Activated CD8-positive, alpha-beta memory T cell treated with anti-CD3 and anti-CD28 coated beads, Interleukin-2, amount 50 U/mL, for 24 hours (primary cell): Measurements from ENCODE around the gene PRRX1.

Source experiments
- DNase-seq: peaks from one replicate; pipeline ENCODE4 v3.0.0-alpha.2; 2020; ENCODE audit errors: extremely low read depth

Gene PRRX1

DNA sequence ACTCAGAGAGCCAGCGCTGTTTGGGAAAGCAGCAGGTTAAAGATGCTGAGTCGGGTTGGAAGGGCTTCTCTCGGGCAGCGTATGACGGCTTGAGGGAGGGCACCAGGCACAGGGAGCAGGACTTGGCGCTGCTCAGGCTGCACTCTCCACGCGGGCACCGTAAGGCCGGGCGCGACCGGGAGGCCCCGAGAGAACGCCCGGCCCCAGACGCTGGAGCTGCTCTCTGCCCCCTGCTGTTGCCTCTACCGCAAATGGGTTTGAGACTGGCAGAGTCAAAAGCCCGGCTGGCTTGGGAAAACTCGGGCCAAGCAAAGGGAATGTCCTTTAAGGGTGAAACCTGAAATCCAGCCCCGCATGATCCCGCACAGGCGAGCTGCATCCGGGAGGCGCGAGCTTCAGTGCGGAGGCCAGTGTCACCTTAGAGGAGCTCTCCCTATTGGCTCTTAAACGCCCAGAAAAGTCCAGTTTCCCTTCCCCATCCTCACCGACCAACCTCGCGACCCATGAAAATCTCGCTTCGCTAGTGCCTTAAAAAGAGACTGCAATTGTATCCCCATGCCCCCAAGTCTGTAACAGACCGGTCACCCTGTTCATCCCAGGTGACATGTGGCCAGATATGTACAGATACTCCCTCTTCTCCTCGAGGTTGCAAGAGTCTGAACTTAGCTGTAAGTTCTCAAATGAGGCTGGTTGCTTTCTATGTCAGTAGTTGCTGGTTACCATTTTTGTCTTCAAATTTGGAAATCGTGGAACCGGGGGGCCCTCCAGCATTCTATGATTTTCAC is 1.1 kb downstream of the PRRX1 start:
- DNase-seq = no peak

DNA sequence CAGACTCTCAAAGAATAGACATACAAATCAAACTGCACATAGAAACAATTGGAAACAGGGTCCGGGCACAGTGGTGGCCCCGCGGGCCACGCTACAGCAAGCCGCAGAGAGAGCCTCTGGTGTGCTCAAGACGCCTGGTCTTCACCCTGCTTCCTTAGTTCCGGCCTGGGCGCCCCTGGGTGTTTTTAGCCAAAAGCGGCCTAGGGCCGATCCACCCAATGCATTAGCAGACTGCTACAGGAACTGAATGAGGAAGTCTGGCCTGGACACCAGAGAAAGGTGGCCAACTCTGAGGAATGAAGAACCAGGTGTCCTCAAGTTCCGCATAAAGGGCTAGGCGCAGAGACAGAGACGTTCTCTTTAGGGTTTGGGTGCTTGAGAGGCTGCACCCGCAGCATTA is 1.7 kb downstream of the PRRX1 start:
- no peak for DNase-seq

DNA sequence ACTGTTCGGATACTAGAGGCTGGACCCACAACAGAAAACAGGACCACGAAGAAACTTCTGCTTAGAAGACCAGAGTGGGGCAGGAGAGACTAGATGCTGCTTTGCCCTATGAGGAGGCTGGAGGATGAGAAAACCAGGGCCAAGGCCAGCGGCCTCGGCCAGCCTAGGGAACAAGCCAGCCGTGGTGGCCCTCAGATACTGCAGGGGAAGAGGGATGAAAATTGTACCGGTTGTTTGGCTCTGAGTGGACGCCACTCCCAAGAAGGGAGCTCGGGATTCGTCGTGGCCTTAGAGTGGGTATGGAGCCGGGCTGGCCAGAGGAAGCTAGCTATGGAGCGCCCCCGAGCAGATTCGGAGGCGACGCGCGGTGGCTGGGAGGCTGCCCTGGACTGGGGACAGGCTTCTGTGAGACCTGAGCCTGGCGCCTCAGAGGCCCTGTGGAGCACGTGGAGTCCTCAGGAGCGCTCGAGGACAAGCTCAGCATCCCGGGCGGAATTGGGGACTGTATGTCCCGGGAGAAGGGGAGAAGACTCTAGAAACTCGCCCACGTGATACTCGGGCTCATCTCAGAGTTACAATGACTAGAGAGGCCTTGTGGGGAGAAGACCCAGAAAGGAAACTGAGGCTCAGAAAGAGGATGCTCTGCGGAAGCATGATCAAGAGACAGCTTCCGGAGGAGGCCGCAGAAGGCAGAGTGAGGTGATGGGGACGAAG is 2.8 kb downstream of the PRRX1 start:
- no peak for DNase-seq

DNA sequence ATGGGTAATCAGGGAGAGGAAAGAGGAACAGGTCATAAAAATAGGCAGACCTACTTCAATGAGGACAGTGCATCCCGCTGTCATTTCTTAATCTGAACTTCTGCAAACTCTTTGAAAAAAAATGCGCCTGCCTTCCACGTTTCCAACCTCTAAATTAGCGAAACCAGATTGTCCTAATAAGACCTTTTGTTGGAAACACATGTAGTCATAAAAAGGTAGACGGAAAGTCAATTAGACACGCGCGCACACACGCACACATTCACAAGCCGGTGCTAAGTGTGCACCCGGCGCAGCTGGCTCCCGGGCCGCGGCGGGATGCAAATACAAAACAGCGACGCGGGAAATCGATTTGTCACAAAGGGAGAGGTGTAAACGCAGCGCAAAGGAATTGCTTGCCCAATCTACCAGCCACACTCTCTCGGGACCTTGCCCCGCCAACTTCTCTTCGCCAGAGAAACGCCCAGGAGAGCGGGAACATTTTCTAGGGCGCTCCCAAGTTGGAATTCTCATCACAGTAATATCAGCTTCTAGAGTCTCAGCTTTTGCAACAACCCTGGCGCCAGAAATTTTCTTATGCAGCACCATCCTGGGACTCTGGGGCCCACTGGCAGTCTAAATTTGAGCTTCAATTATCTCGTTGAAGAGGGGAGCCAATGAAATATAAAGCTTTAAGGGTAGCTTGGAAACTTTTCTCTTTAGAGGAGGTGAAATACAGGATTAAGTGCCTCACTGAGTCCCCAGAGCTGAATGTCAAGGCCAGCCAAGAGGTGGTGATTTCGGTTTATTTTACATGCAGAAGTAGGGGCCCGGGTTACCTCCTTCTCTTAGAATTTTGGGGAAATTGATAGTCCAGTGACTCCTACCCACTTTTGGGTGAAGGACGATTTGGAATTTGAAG is 4.5 kb downstream of the PRRX1 start:
- DNase-seq = no peak

DNA sequence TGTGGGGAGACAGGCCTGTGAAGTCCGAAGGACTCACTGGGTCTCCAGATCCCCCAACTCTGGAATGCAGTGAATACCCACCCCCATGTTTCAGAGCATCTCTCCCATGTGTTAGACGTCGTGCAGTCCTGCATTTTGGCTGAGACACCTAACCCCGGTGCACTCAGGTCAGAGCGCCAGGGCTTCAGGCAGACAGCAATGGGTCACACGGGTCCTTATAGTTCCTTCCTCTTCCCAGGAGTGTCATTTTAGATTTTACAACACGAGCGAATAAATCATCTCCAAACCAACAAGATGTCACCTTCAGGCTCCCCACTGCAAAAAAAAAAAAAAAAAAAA is 5.1 kb downstream of the PRRX1 start:
- DNase-seq = no peak

DNA sequence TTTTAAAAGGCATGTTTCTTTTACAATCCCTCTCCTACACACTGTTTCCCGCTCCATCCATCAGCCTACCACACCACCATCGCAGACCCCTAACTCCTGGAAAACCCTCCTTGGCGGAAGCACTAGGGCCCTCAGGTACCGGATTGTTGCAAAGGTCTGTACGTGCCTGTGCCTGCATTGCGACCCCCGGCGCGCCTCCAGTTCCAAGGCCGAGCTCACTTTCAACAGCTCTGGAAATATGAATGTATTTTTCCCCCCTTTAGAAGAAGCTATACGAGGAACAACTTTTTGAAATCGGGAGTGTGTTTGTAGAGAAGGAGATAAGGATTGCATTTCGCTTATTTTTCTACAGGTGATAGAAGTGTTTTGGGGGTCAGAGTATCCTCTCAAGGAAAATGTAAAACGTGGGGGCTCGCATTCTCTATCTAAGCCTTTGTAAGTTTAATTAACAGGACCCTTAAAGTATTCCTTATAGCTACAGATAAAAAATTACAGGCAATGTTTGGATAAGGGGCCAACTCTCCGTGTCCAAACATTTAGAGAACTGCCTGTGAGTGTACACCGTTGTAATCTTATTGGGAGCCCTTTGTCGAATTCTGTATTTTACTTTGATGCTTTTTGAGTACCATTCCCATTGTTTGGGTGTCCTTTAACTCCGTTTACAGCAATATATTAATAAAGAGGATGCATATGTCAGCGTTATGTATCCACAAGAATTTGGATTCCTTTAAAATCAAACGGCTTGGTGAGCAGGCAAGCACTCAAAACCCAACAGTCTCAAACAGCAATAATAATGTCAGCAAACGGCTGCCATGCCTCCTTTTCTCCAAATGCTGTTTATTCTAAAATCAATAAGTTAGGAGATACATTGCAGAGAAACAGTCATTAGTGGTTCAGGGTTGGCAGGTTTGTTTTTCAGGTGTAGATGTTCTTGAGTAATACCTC is 5.9 kb downstream of the PRRX1 start:
- DNase-seq = no peak

DNA sequence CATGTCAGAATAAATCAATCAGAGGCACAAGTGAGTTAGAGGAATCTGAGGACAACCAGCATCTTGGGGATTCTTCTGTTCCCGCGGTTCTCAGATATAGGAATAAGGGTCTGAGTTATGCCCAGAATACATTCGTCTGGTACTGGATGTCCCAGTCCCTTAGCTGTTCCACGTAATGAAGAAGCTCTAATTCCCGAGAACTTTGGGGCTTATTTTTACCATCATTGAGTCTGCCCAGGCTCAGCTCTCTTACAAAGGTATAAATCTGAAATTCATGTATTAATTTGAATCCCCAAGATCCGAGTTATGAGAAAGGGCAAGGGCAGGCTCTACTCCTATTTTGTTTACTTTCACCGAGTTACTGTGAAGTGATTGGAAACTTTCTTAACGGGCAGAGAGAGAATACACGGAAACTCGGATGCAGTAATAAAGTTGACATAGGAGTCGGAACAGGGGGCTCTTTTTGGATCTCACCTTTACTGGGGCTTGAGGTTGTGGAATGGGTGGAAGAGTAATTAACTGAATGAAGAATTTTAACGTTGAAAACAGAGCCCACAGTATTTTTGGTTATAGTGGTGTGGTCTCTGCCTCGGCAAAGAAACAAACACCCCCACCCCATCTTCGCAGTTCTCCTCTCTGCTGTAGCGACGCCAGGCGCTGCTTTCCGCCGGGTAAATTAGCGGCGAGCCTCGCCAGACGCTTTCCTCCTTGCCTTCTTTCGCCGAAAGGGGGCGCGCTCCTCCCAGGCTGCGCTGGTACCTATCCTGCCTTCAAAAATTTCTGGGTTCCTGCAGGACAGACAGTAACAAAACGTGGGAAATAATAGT is 7.1 kb downstream of the PRRX1 start:
- DNase-seq = no peak

DNA sequence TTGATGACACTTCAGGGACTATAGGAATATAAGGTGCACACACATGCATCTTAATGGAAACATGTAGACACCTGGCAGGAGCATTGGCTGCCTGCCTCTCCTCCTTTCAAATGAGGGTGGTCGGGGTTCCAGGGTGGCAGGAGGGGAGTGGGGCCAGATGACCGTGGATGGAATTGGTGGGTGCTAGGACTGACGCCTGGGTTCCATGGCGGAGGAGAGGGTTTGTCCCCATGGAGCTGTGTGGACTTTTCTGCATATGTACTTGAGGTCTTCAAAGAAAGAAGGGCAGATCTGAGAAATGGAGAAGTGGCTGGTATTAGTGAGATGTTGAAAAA is 7.7 kb downstream of the PRRX1 start:
- DNase-seq = no peak

DNA sequence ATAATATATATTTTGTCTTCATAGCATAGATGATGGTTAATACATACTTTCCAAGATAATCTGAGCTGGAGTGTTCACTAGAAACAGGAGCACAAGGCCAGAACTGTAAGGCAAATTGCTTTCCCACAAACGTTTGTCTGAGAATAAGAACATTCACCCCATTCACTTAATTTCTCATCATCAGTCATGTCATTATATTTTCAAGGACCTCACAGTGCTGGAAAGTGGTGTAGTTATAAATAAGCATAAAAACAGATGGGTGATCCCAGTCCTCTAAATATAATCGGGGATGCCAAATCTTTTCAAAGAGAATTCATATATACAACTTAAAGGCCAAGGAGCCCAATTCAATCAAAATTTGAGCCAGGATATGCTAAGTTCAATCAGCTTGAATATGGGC is 8.4 kb downstream of the PRRX1 start:
- no peak for DNase-seq

DNA sequence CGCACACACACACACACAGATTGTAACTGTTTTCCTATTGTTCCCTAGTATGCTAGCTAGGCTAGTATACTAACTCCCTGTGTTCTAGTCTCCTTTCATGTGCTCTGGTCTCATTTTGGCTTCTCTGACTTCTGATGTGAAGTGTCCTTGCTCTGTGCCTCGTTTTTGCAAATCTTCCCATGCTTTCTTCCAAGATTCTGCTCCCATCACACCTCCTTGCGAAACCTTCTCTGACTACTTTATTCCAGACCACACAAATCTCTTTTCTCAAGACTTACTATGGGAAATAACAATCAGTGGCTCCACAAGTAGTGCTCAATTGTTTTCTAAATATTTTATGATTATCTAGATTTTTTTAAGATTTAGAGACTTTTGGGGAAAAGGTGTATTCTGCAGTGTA is 10.3 kb downstream of the PRRX1 start:
- DNase-seq = no peak

DNA sequence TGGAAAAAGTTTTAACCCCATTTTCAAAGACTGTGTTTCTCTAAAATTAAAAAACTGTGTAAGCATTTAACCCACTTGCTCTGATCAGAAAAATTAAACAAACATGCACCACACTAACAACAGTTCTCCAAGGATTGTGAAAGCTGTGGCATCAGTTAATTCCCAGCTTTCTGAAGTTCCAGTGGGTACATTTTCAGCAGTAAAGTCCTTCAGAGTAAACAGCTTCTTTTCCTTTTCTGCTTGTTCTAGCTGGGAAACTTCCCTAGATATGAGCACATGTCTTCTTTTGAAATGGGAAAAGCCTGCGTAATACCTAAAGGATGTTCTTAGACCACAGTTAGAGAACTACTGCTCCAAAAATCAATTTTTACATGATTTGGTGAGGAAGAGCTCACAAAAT is 11.1 kb downstream of the PRRX1 start:
- DNase-seq = no peak

DNA sequence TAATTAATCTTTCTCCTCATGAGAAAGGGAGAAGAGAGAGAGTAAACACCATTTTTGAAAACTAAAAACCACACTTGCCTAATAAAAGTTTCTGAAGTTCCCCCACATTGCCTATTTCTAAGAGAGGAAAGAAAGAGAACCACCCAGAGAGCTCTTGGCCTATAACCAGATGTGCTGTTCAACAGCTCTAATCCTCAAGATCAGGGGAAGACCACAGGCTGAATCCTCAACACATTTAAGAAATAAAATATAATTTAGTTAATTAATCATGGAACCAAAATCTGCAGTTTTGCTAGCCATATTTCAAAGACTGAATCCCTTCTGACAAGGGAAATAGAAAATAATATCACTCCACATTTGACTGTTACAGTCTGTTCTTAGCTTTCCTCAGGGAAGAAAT is 11.9 kb downstream of the PRRX1 start:
- no peak for DNase-seq

DNA sequence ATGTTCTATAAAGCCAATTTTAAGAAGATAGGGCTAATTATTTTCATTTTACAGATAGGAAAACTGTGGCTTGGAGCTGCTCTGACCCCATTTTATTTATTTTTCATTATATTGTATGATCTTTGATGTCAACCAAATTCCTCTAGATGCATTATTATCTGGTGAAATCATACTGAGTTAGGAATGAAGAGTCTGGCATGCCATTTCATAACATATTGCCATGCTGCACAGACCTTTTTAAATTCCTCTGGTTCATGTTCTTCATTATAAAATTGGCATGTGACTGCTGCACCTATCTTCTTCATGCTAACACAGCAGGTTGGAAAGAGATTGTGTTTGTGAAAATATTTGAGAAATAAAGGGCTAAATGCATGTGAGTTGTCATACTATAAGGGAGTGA is 12.7 kb downstream of the PRRX1 start:
- DNase-seq = no peak

DNA sequence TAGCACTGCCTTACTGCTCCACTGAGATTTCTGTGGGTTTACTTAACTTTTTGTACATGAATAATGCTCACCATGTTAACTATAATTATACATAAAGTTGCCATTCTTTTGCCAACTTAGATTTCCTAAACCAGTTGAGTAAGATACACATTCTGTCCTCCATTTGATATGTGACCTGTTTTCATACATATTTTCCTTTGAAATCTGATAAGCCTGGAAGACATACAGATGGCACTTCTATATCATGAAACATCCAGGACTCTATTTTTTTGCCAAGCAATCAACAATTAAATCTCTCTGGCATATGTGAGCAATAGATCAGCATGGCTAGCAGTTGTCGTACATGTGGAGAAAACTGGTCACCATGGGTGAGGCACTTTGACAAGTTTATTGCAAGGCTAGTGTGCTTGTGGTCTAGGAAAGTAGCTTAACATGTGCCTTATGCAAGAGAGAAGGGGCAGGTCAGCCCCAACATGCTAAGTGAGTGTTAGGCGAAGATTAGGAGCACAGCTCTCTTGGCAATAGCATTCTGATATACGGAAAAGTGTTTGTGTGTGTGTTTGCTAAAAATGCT is 14.2 kb downstream of the PRRX1 start:
- no peak for DNase-seq

DNA sequence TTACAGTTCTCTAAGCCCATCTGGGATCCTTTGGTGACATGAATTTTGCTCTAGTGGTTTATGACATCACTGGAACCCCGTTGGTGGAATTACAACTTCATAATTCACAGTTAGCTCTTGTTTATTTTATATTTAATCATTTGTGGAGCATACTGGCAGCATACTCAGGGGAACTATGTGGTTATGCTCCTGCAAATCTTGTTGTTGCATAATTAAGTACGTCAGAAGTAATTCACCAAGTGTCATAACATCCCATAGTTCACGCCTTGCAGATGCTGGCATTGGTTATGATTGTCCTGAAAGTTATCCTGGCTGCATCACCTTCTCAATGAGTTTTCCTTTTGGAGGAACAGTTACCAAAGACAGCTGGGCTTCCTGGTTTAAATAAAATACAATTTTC is 16.5 kb downstream of the PRRX1 start:
- no peak for DNase-seq

DNA sequence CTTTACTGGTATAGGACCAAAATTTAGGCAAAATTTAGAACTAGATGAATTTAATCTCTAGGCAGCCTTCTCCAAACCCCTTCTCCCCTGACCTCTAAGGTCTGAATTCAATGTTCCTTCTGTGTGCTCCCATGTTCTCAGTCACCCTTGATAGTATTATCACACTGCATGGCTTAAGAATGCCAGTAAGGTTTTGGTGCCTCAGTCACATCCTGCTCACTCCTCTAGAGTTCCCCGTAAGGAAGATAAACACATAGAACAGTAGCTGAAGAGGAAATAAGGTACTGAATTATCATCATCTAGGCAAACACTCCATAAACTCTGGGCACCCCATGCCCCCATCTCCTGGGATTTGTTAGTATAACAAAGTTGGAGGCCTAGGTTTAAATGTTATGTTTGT is 18.2 kb downstream of the PRRX1 start:
- DNase-seq = no peak

DNA sequence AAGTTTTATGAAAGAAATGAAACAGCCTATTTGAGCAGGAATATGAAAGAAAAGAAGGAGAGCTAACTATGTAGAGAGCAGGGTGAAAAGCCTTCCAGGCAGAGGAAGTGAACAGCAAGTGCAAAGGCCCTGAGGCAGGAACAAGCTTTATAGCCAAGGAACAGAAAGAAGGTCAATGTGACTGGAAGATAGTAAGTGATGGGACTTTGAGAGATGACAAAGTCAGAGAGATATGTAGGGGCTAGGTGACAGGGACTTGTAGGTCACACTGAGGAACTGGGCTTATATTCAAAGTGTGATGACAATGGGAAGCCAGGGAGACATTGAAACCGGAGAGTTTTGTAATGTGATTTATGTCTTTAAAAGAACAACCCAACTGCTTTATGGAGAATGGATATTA is 18.9 kb downstream of the PRRX1 start:
- no peak for DNase-seq

DNA sequence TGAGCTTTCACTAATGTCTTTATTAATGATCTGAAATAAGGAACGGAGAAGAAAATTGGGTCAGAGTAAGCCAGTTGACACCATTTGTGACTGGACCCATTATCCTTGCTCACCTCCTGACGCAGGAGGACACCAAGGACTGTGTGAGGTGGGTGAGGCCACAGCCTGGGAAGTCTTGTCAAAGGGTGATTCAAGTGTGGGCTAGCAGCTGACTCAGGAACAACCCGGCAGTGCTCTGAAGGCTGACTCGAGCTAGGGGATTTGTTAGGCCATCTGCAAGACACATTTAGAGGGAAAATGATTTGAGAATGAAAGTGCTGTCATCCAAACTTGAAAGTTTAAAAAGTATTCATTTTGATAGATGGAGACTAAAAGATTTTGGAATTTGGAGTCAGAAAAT is 21.2 kb downstream of the PRRX1 start:
- no peak for DNase-seq

DNA sequence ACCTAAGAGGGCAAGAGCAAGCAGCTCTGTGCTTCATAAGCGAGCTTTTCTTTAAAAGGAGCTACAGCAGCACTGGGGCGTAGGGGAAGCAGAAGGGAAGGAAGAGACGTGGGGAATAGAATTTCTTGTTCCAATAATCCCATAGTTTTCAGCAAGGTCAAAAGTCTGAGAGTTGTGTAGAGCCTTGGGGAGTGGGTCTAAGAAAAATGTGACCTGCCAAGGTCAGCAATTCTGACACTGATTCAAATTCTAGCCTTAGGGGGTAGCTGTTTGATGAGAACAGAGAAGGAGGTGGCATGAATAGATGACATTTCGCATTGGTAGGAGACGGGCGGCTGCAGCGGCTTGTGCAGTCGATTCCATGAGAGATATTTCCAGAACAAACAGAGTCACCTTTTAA is 22.4 kb downstream of the PRRX1 start:
- DNase-seq = no peak

DNA sequence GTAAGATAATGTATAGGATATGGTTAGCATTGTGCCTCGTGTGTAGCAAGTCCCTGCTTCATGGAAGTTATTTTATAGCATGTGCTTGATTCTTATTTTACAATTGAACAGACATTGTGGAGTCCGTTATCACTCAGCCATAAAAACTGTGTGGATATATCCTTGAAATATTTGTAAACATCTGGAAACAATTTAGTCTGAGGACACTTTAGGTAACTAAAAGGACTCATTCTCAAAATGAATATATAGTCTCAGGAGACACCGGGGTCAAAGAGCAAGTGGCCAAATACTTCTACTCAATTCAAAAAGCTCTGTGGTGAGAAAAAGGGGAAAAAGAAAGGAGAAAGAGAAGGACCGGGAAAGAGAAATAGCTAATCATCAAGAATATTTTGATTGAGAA is 23.7 kb downstream of the PRRX1 start:
- DNase-seq = no peak

DNA sequence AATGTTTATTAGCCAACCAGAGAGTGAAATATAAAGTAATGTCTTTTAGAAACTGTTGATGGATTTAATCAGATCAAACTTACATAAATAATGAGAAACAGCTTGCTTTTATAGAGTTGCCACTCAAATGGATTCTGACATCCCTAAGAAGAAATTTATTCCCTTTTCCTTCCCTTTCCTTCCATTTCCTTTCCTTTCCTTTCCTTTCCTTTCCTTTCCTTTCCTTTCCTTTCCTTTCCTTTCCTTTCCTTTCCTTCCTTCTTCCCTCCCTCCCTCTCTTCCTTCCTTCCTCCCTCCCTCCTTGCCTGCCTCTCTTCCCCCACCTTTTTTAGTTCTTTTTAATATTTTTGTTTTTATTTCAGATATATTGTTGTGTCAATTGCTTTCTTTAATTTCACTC is 27.3 kb downstream of the PRRX1 start:
- no peak for DNase-seq
